Measurements from ENCODE around the gene NCAM2. TPM values are rescaled to one million over a fixed set of nuclear protein-coding genes. Genes with fewer than 3 reads are reported as not detected.

NCAM2 gene
- total and polyA plus RNA-seq, 2 experiments from 2014 or later: 0.36 to 0.83 TPM

GRCh38 chr21:21196087-21196486 is 197.9 kb downstream of the NCAM2 start:
- Histone ChIP-seq H3K27ac (ENCODE audit: low read depth) (no peak overlapping the region), H3K4me1 (ENCODE audit: insufficient read depth) (no peaks in the 10 kb centered on the region), H3K4me3 (no peak overlapping the region), H3K9me2 (ENCODE audit: insufficient read depth) (no peaks in the 10 kb centered on the region), H4K20me1 (replicated peaks; ENCODE audit: insufficient read depth) (no peaks in the 10 kb centered on the region), H3F3A (replicated peaks; ENCODE audit: low read depth) (no peaks in the 10 kb centered on the region), H3K79me2 (replicated peaks; ENCODE audit: insufficient read depth) (no peaks in the 10 kb centered on the region), H3K4me2 (no peak overlapping the region), H3K36me3 (ENCODE audit: insufficient read depth) (no peaks in the 10 kb centered on the region), H3K27me3 (ENCODE audit: insufficient read depth) (no peaks in the 10 kb centered on the region), H2AFZ (no peak overlapping the region)
- Mint-ChIP-seq H3K27ac (no peak overlapping the region), H3K4me1 (no peaks in the 10 kb centered on the region), H3K4me3 (no peak overlapping the region), H3K36me3 (ENCODE audit: low read depth) (no peaks in the 10 kb centered on the region), H3K27me3 (ENCODE audit: insufficient read depth, low read depth, poor library complexity) (no peaks in the 10 kb centered on the region), H3K9me3 (no peaks in the 10 kb centered on the region)
- DNase-seq (ENCODE audit: low spot score) (no peak), ATAC-seq (no peak)
- no peak for TF ChIP-seq ETS1 (IDR thresholded peaks at IDR 0.05)
- TF ChIP-seq JUNB (IDR thresholded peaks at IDR 0.05; ENCODE audit: unreplicated experiment): no peak
- no peak for TF ChIP-seq POLR2AphosphoS5 (IDR thresholded peaks at IDR 0.05; ENCODE audit: low read depth)
- no peak for TF ChIP-seq ZNF462 (CRISPR knock-in tag; IDR thresholded peaks at IDR 0.05)
- no peak for TF ChIP-seq STAT1 (IDR thresholded peaks at IDR 0.05; ENCODE audit: unreplicated experiment)
- TF ChIP-seq REST (IDR thresholded peaks at IDR 0.05; ENCODE audit: unreplicated experiment): no peak
- TF ChIP-seq CREB1 (CRISPR knock-in tag; IDR thresholded peaks at IDR 0.05; ENCODE audit: low read depth): no peak
- TF ChIP-seq CTCF (conservative IDR thresholded peaks at IDR 0.05; ENCODE audit: low read depth in 2 of 2): no peak
- no peak for TF ChIP-seq EZH2phosphoT487 (IDR thresholded peaks at IDR 0.05; ENCODE audit: unreplicated experiment)
- TF ChIP-seq NANOG (IDR thresholded peaks at IDR 0.05; ENCODE audit: borderline replicate concordance): no peak

Measured in GM23338 (cell line).